Tibial nerve (tissue), 4 donors: ENCODE data around the gene GARRE1. TPM values are rescaled to one million over a fixed set of nuclear protein-coding genes. Genes with fewer than 3 reads are reported as not detected.
"Not testable (repeated sequence)": the region's sequence is repeated elsewhere in the genome, so short reads cannot be mapped to it uniquely, and the experiment has no call there.

ENCODE experiments used
- DNase-seq, 2 donors: peaks; one replicate each; pipeline ENCODE4 v3.0.0-alpha.2; 2019; ENCODE audit warnings: low spot score in 2 of 2
- H3K27ac ChIP-seq, 4 donors: fragments of 200-600 bp; sonication (generic) in 3 of 4; one replicate each; pipeline ENCODE4 v1.5.1; 2017 to 2019; ENCODE audit warnings: mild to moderate bottlenecking in 1 of 4
- H3K27me3 ChIP-seq, 2 donors: fragments of 200-600 bp; sonication (generic) in 1 of 2; one replicate each; pipeline versions ENCODE4 v1.5.1 to v1.6.0; 2017 to 2019
- H3K36me3 ChIP-seq, 3 donors: fragments of 200-600 bp; sonication (generic); one replicate each; pipeline ENCODE4 v1.5.1; 2018 to 2019
- H3K4me1 ChIP-seq, 4 donors: fragments of 200-600 bp; sonication (generic) in 3 of 4; one replicate each; pipeline ENCODE4 v1.5.1; 2017 to 2019
- H3K4me3 ChIP-seq, 4 donors: fragments of 200-600 bp; sonication (generic) in 3 of 4; one replicate each; pipeline ENCODE4 v1.5.1; 2017 to 2019; ENCODE audit warnings: mild to moderate bottlenecking in 1 of 4, moderate library complexity in 1 of 4
- H3K9me3 ChIP-seq, 4 donors: fragments of 200-600 bp; sonication (generic) in 3 of 4; one replicate each; pipeline ENCODE4 v1.5.1; 2017 to 2019
- EP300 ChIP-seq, 2 donors: sonication (generic); formaldehyde crosslinking; IDR thresholded peaks; one replicate each; pipeline ENCODE4 v1.6.1; 2017; ENCODE audit warnings: antibody characterized with exemption in 2 of 2, mild to moderate bottlenecking in 1 of 2
- POLR2A ChIP-seq, 2 donors: fragments of 450-650 bp; IDR thresholded peaks; one replicate each; pipeline ENCODE4 v1.6.1; 2017; ENCODE audit warnings: antibody characterized with exemption in 2 of 2, mild to moderate bottlenecking in 2 of 2, moderate library complexity in 2 of 2
- WGBS, 2 donors: methylation state at CpG; one replicate each; pipeline ENCODE4 v1.1.5; 2018; 5-methylcytosine and 5-hydroxymethylcytosine counted together
- total RNA-seq, 4 donors: library from RNA; depleted of rRNA; stranded (reverse); fragments of >200 nt; gene quantifications; one replicate each; pipeline ENCODE4 v1.1.0, GENCODE V29; 2016
- TF ChIP-seq, protein P1 (sequence below), 5 experiments: fragments of 200-600 bp in 3 of 5; fragments of 450-650 bp in 2 of 5; sonication (generic) in 3 of 5; IDR thresholded peaks; one replicate each; pipeline ENCODE4 v1.5.1; 2016 to 2019; ENCODE audit warnings: antibody characterized with exemption in 5 of 5, mild to moderate bottlenecking in 3 of 5, moderate library complexity in 2 of 5

GARRE1 gene
- total RNA-seq, 4 donors from 2014 or later: 21.6 to 35.4 (median 30.9) TPM

DNA sequence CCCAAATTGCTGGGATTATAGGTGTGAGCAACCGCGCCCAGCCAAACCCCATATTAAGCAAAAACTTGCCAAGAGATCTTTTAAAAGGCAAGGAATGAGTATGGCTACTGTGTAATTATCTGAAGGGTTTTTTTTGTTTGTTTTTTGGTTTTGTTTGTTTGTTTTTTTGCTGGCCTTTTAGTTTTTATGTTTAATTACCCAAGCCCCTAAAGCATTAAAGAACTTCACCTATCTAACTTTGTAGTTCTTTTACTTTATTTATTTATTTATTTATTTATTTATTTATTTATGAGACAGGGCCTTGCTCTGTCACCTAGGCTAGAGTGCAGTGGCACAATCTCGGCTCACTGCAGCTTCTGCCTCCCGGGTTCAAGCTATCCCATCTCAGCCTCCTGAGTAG, 40.3 kb upstream of the GARRE1 start:
- WGBS, 2 donors: 96 to 99% methylated on average over 4 of the region's 4 CpGs
- H3K4me3 ChIP-seq: no peak overlapping the region
- H3K36me3 ChIP-seq: peaks cover 7 to 78% (median 8%) of the 10 kb centered on the region in 3 donors

DNA sequence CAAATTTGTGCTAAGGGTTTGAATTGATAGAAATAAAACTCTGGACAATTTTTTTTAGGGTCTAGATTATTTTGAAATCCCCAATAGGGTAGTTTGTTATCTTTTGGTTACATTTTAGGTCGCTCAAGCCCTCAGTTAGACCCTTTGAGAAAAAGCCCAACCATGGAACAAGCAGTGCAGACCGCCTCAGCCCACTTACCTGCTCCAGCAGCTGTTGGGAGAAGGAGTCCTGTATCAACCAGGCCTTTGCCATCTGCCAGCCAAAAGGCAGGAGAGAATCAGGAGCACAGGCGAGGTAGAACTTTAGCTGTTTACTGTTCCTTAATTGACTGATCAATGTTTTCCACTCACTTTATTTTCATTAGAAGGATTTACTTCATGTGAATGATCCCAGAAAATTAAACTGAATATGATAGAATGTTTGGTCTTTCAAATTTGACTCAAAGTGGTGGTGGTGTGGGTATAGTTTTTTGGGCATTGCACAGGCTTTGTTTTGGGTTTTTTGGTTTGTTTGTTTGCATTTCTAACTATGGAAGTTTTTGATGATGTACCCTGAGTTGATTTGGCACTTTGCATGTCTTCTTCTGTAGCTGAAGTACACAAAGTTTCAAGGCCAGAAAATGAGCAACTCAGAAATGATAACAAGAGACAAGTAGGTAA, 39.2 kb upstream of the GARRE1 start:
- WGBS, 2 donors: 87 to 95% methylated on average over 3 of the region's 3 CpGs
- Histone ChIP-seq H3K36me3 (peaks cover 7 to 78% (median 8%) of the 10 kb centered on the region in 3 donors), H3K9me3 (no peaks in the 10 kb centered on the region)

More for the DNA sequence above, 40.3 kb upstream of the GARRE1 start:
- Histone ChIP-seq H3K27me3 (no peaks in the 10 kb centered on the region), H3K9me3 (no peaks in the 10 kb centered on the region), H3K27ac (no peak overlapping the region), H3K4me1 (peaks cover 0 to 11% (median 0%) of the 10 kb centered on the region in 4 donors)
- no peak for DNase-seq
- TF ChIP-seq EP300 (IDR thresholded peaks at IDR 0.05) (no peak), POLR2A (IDR thresholded peaks at IDR 0.05) (no peak)
- TF ChIP-seq, protein P1, sequence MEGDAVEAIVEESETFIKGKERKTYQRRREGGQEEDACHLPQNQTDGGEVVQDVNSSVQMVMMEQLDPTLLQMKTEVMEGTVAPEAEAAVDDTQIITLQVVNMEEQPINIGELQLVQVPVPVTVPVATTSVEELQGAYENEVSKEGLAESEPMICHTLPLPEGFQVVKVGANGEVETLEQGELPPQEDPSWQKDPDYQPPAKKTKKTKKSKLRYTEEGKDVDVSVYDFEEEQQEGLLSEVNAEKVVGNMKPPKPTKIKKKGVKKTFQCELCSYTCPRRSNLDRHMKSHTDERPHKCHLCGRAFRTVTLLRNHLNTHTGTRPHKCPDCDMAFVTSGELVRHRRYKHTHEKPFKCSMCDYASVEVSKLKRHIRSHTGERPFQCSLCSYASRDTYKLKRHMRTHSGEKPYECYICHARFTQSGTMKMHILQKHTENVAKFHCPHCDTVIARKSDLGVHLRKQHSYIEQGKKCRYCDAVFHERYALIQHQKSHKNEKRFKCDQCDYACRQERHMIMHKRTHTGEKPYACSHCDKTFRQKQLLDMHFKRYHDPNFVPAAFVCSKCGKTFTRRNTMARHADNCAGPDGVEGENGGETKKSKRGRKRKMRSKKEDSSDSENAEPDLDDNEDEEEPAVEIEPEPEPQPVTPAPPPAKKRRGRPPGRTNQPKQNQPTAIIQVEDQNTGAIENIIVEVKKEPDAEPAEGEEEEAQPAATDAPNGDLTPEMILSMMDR (IDR thresholded peaks at IDR 0.05): no peak

DNA sequence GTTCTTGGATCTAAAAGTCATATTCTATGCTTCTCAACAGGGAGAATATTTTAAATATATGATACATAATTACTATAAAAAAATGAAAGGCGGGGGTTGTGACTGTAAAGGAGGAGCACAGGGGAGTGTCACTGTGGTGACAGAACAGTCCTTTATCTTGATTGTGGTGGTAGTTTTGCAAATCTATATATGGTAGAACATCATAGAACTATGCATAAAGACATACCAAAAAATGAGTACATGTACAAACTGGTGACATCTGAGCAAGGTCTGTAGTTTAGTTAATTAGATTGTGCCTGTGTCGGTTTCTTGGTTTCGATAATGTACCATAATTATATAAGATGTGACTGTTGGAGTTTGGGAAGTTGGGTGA, 38.7 kb upstream of the GARRE1 start:
- TF ChIP-seq, protein P1 (IDR thresholded peaks at IDR 0.05): no peak
- no peak for TF ChIP-seq EP300 (IDR thresholded peaks at IDR 0.05)
- no peak for TF ChIP-seq POLR2A (IDR thresholded peaks at IDR 0.05)
- H3K9me3 ChIP-seq: no peaks in the 10 kb centered on the region
- peaks cover 0 to 16% (median 0%) of the 10 kb centered on the region in 4 donors for H3K4me1 ChIP-seq
- no peak for DNase-seq
- no peak overlapping the region for H3K4me3 ChIP-seq
- H3K36me3 ChIP-seq: peaks cover 1 to 78% (median 5%) of the 10 kb centered on the region in 3 donors
- no peak overlapping the region for H3K27ac ChIP-seq
- H3K27me3 ChIP-seq: no peaks in the 10 kb centered on the region
- WGBS, 2 donors: 96 to 98% methylated on average over 3 of the region's 3 CpGs

More for the DNA sequence above, 39.2 kb upstream of the GARRE1 start:
- Histone ChIP-seq H3K4me1 (peaks cover 0 to 11% (median 0%) of the 10 kb centered on the region in 4 donors), H3K4me3 (no peak overlapping the region), H3K27me3 (no peaks in the 10 kb centered on the region), H3K27ac (no peak overlapping the region)
- DNase-seq: no peak
- TF ChIP-seq EP300 (IDR thresholded peaks at IDR 0.05): no peak
- no peak for TF ChIP-seq POLR2A (IDR thresholded peaks at IDR 0.05)
- TF ChIP-seq, protein P1 (IDR thresholded peaks at IDR 0.05): no peak

GRCh38 chr19:34216745-34217219, 37.6 kb upstream of the GARRE1 start:
- not testable (repeated sequence) for H3K4me3 ChIP-seq, H3K9me3 ChIP-seq, DNase-seq, H3K27me3 ChIP-seq, H3K27ac ChIP-seq
- peaks cover 0 to 16% (median 0%) of the 10 kb centered on the region in 4 donors for H3K4me1 ChIP-seq
- WGBS, 2 donors: 79 to 84% methylated on average over 14 of the region's 14 CpGs
- peaks cover 0 to 78% (median 0%) of the 10 kb centered on the region in 3 donors for H3K36me3 ChIP-seq

- H3K27me3 ChIP-seq: no peaks in the 10 kb centered on the region
- TF ChIP-seq EP300 (IDR thresholded peaks at IDR 0.05) (peak in 1 of 2 donors; percentile 14), POLR2A (IDR thresholded peaks at IDR 0.05) (no peak)
- 67 to 71% methylated on average over 18 of the region's 18 CpGs for WGBS, 2 donors
- peaks cover 0 to 16% (median 0%) of the 10 kb centered on the region in 4 donors for H3K4me1 ChIP-seq
- H3K4me3 ChIP-seq: no peak overlapping the region
- H3K36me3 ChIP-seq: peaks cover 0 to 82% (median 3%) of the 10 kb centered on the region in 3 donors
- H3K9me3 ChIP-seq: no peaks in the 10 kb centered on the region
- DNase-seq: peak in 1 of 2 donors; percentile 36
- peak overlapping the region in 2 of 4 donors; percentile 15 to 49 for H3K27ac ChIP-seq
These were observed 36.2 kb upstream of the GARRE1 start for GRCh38 chr19:34217952-34218817.

DNA sequence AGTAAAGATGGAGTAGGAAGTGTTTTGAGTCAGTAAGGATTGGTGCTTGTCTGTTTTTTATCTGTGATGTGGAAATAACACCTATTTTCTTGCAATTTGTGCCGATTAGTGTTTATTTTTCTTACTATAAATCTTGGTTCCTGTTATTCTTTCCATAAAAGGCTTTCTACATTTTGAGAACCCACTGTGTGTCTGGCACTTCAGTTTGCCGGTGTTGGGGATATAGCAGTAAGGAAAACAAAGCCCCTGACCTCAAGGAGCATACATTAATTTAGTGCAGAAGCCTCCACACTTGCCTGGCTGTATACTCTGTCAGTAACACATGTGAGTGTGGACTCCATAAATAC, 35.6 kb upstream of the GARRE1 start:
- Histone ChIP-seq H3K4me3 (no peak overlapping the region), H3K27me3 (no peaks in the 10 kb centered on the region), H3K9me3 (no peaks in the 10 kb centered on the region), H3K36me3 (peaks cover 0 to 83% (median 6%) of the 10 kb centered on the region in 3 donors), H3K27ac (no peak overlapping the region), H3K4me1 (peaks cover 0 to 16% (median 0%) of the 10 kb centered on the region in 4 donors)
- TF ChIP-seq, protein P1 (IDR thresholded peaks at IDR 0.05): no peak
- no peak for TF ChIP-seq POLR2A (IDR thresholded peaks at IDR 0.05)
- TF ChIP-seq EP300 (IDR thresholded peaks at IDR 0.05): no peak
- no peak for DNase-seq
- WGBS, 2 donors: 49 to 70% methylated on average over 2 of the region's 2 CpGs
